Forelimb muscle (tissue), 1 donor: Measurements from ENCODE around the gene METAP2. TPM values are rescaled to one million over a fixed set of nuclear protein-coding genes. Genes with fewer than 3 reads are reported as not detected.
"Not testable (repeated sequence)": the region's sequence is repeated elsewhere in the genome, so short reads cannot be mapped to it uniquely, and the experiment has no call there.

Experiments
- DNase-seq: peaks from one replicate; pipeline ENCODE4 v3.0.0-alpha.2; 2013; ENCODE audit warnings: low read depth
- polyA plus RNA-seq: library from polyadenylated mRNA; unstranded; fragments of 120-200 nt; gene quantifications from one replicate; pipeline ENCODE4 v1.2.1, GENCODE V29; 2013; ENCODE audit not compliant: insufficient read length

Gene METAP2
- polyA plus RNA-seq, 1 donor: 123 TPM

DNA sequence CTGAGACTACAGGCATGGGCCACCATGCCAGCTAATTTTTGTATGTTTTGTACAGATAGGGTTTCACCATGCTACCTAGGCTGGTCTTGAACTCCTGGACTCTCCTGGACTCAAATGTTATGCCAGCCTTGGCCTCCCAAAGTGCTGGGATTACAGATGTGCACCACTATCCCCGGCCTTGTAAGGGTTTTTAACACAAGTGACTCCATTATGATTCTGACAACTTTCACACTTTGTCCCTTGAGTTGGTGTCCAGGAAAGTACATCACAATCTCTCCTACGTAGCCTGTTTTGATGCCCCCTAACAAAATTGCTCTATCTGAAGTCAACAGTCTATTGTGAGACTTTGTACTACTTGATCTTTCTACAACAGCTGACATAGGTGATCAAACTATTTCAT is 11.4 kb upstream of the METAP2 start:
- no peak for DNase-seq

DNA sequence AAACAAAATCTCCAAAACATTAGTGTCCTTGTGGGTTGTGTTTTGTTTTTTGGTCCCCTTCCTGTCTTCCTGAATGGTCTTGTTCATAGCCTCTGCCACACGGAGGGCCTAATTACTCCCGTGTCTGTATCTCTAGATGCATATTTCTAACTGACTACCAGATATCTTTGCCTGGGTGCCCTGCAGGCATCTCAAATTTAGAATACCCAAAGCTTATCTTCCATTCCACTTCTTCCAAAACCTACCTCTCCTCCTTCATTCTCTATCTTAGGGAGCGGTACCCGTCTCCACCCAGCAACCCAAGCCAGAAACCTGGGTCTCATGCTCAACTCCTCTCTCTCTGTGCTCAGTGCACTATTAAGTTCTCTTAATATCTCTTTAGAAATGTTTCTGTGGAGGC is 10.9 kb upstream of the METAP2 start:
- DNase-seq: no peak

DNA sequence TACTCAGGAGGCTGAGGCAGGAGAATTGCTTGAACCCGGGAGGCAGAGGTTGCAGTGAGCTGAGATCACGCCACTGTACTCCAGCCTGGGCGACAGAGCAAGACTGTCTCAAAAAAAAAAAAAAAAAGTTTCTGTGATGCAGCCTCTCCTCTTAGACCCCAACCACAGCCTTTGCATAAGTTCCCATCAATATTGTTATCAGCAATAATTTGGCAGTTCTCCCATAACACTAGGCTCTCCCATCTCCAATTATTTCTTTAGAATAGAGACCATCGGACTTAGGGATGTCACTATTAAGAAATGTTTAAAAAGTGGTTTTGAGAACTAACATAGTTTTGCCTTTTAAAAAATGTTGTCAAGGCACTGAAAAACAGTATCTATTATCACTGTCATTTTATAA is 10.2 kb upstream of the METAP2 start:
- not testable (repeated sequence) for DNase-seq

DNA sequence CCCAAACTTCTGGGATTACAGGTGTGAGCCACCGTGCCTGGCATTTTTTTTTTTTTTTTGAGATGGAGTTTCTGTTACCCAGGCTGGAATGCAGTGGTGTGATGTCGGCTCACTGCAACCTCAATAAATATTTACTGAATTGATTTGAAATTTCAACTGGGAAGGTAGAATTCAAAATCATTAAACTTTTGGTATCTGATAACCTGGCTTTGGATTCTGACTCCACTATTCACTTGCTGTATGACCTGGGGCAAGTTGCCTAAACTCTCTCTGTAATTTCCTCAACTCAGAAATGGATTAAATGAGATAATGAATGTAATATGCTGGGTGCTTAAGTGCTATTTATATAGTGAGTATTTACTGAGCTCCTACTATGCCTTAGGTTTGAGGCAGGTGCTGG is 8.7 kb upstream of the METAP2 start:
- DNase-seq: no peak

DNA sequence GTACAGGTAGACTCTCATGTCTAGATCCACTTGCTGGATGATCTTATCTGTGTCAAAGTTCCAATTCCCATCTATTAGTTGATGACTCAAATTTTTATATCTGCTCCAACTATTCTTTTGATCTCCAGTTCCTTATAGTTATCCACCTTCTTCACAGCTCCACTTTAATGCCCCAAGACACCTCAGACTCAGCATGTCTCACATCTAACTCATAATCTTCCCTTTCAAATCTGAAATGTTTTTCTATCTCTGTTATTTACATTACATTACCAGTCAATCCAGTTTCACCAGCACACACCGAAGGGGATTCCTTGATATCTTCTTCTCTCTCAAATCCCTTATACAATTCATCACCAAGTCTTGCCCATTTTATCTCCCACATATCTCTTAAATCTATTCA is 3.7 kb upstream of the METAP2 start:
- no peak for DNase-seq

DNA sequence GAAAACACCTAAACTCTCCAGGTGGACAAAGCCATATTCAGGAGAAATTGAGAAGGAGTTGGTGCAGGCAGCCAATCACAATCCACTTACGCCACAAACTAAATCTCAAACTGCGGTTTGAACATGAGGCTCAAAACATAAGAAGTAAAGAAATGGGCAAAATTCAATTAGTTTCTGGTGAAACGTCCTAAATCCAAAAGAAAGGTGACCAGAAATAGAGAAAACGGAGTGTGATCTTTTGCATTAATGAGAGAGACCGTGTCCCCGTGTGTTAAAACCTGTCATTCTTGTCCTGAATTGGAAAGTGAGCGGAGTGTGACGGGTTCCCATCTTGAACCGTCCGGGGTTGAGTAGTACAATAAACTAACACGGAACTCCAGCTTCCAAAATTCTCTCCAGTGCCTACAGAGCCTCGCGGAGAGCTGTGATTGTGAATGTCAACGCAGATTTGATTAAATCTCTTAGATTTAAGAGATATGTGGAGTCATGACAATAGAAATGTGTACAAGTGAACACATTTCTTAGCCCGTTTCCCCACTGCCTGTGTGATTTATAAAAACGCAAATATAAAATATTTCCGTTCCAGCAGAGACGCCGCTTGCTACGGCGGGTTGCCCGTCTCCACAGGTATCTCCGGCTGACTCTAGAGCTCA is 595 bp upstream of the METAP2 start:
- DNase-seq: peak; percentile 35

DNA sequence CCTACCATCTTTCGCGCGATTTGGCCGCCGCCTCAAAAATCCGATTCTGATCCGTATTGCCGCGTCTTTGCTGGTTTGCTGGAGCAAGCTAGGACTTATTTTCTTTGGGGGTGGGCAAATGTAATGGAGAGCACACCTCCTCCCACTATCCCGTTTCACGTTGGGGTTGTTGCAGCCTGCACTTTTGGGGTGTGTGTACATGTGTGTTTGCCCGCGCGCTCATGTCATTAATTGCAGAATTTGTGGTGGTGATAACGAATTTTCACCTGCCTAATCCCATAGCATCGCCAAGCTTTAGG is 657 bp downstream of the METAP2 start:
- DNase-seq: no peak

DNA sequence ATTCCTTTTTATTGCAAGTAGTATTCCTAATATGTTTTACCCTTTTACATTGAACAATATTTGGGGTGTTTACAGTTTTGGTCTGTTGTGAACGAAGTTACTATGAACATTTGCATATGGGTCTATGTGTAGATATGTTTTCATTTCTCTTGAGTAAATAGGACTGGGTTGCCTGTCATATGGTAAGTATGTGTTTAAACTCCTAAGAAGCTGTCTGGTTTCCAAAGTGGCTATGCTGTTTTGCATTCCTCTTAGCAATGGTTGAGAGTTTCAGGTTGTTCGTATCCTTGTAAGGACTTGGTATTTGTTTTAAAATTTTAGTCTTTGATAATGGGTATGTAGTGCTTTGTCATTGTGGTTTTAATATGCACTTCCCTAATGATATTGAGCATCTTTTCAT is 6.3 kb downstream of the METAP2 start:
- DNase-seq: no peak

DNA sequence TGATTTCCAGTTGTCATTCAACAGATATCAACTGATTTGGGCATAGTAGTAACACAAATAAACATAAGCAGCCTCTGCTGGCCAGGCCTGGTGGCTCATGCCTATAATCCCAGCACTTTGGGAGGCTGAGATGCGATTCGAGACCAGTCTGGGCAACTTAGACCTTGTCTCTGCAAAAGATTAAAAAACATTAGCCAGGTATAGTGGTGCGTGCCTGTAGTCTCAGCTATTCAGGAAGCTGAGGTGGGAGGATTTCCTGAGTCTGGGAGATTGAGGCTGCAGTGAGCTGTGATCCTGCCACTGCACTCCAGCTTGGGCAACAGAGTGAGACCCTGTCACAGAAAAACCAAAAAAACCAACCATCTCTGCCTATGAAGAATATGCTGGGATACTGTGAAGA is 7.1 kb downstream of the METAP2 start:
- no peak for DNase-seq

DNA sequence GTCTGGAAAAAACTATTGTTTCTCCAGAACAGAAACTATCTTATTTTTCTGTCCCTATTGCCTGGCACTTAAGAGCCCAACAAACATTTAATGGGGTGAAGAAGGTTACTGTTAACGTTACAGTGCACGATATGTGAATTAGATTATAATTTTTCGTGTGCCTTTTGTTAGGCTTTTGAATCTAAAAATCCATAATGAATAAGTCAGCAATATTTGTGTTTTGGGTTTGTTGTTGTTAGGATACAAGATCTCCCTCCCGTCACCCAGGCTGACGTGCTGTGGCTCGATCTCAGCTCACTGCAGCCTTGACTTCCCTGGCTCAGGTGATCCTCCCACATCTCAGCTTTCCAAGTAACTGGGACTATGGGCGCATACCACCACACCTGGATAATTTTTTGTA is 7.9 kb downstream of the METAP2 start:
- DNase-seq: no peak

DNA sequence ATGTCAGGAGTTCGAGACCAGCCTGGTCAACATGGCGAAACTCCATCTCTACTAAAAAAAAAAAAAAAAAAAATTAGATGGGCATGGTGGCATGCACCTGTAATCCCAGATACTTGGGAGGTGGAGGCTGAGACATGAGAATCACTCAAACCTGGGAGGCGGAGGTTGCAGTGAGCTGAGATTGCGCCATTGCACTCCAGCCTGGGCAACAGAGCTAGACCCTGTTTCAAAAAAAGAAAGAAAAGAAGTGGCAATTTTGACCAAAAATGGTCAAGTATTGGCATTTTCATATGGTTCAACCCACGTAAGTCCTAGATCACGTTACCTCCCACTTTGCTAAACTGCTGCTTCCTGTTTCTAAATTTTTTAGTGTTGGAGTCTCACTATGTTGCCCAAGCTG is 8.6 kb downstream of the METAP2 start:
- DNase-seq: not testable (repeated sequence)

DNA sequence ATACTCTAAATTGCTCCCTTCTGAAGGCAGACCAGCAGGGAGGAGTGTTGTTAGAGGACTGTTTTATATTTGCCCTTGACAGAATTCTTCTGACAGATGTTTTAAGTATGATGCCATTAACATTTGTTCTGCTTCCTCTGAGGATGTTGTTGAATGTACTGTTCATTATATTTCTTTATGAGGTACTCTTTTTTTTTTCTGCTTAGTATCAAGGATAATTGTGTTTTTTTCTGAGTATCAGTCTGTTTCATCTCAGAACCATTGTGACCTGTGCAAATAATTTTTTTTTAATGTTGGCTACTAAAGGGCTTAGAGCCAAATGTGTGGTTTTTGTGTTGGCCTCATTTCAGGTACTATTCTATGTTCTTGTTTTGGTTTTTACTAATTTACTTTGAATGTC is 10.6 kb downstream of the METAP2 start:
- DNase-seq: no peak

DNA sequence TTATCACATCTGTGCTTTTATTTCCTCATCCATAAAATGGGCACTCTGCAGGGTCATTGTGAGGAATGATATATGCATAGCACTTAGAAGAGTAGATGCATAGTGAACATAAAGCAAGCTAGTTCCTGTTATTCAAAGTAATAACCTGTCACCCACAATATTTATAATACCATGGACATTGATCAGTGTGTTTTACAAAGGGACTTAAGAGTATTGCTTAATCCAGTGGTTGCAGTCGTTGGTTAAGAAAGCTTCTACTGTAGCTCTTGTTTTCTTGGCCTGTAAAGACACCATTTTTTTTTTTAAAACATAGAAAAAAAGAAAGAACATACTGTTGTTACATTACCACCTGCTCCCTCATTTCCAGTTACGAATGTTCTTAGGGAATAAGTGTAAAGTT is 13.1 kb downstream of the METAP2 start:
- DNase-seq: no peak

DNA sequence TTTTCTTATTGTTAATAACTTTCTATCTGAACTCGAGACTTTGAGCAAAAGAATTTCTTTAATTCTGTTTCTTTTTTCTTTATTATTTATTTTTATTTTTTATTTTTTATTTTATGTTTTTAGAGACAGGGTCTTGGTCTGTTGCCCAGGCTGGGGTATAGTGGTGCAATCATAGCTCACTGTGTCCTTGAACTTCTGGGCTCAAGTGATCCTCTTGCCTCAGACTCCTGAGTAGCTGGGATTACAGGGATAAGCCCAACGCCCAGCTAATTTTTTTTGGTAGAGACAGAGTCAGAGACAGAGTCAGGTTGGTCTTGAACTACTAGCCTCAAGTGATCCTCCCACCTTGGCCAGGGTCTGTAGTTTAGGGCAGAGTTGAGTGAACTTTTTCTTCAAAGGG is 18.5 kb downstream of the METAP2 start:
- no peak for DNase-seq

DNA sequence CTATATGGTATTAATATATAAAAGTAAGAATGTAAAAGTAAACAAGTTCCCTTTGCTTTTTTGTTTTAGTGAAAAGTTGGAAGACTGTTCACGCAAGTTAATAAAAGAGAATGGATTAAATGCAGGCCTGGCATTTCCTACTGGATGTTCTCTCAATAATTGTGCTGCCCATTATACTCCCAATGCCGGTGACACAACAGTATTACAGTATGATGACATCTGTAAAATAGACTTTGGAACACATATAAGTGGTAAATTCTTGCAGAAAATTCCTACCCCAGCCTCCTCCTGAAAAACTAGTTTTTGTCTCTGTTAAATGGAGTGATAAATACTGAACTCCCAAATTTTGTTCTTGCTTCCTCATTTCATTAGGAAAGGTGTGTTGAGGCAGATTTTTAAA is 20.9 kb downstream of the METAP2 start:
- no peak for DNase-seq

DNA sequence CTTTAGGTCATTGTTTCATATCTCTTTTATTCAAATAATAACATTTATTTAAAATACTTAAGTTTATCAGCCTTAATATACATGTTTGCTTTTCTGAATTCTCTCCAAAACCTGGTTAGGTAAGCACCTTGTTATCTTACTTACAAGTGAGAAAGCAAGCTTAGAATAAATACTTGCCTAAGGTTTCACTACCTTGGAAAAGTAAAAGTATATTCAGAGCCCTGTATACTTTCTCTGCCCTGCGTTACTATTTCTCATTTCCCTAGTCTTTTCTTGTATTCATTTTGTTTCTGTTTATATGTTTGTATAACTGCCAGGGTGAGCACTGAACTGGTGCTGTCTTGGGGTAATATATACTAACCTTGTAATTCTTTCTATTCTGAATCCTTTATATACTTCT is 21.5 kb downstream of the METAP2 start:
- DNase-seq: no peak

DNA sequence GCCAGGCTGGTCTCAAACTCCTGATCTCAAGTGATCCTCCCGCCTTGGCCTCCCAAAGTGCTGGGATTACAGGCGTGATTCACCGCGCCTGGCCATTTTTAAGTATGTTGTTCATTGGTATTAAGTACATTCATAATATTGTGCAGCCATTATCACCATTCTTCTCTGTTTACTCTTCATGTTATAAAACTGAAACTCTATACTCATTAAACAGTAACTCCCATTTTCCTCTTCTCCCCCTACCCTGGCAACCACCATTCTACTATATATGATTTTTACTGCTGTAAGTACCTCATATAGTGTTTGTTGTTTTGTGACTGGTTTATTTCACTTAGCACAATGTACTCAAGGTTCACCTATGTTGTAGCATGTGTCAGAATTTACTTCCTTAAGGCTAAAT is 23.1 kb downstream of the METAP2 start:
- DNase-seq: no peak

DNA sequence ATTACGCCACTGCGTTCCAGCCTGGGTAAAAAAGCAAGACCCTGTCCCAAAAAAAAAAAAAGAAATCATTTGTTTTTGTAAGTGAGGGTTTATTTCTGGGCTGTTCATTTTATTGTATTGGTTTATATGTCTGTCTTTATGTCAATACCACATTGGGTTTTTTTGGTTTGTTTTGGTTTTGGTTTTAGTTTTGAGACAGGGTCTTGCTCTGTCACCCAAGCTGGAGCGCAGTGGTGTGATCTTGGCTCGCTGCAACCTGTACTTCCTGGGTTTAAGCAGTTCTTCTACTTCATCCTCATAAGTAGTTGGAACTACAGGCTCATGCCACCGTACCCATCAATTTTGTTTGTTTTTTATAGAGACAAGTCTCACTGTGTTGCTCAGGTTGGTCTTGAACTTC is 25.0 kb downstream of the METAP2 start:
- DNase-seq: no peak

DNA sequence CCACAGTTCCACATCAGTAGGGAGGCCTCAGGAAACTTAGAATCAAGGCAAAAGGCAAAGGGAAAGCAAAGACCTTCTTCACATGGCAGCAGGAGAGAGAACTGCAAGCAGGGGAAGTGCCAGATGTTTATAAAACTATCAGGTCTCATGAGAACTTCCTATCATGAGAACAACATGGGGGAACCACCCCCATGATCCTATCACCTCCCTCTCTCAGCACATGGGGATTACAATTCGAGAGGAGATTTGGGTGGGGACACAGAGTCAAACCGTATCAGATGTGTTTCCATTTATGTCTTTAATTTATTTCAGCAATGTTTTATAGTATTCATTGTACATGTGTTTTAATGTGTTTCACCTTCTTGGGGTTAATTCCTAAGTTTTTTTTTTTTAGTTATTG is 25.8 kb downstream of the METAP2 start:
- DNase-seq: no peak

DNA sequence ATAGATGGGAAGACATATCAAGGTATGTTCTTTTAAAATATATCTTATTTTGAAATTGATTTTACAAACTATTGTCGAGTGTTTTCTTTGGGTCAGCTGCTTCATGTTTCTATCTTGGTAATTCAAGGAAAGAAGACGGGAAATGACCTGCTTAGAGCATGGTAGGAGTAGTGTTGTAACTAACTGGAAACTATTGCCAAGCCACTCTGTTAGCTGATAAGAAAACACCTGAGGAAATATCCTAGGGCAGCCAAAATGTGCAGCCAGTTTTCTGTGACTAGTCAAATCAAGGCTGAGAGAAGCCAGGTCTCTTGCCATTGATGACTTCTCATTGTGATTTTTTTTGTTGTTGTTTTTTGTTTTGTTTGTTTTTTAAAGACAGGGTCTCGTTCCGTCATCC is 30.2 kb downstream of the METAP2 start:
- DNase-seq: no peak

DNA sequence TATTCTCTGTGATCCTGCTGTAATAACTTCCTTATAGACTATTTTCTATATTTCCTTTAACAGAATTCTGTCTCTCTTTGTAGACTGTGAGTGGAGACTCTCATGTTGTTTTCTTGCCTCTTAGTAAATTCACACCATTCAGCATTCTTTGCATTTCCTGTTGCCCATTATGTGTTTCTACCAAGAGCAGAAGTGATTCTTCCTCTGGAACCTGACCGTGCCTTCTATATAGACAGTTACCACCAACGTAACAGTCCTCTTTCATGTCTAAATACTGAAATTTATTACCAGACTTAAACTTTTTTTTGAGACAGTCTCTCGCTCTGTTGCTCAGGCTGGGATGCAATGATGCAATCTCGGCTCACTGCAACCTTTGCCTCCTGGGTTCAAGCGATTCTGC is 31.1 kb downstream of the METAP2 start:
- no peak for DNase-seq

DNA sequence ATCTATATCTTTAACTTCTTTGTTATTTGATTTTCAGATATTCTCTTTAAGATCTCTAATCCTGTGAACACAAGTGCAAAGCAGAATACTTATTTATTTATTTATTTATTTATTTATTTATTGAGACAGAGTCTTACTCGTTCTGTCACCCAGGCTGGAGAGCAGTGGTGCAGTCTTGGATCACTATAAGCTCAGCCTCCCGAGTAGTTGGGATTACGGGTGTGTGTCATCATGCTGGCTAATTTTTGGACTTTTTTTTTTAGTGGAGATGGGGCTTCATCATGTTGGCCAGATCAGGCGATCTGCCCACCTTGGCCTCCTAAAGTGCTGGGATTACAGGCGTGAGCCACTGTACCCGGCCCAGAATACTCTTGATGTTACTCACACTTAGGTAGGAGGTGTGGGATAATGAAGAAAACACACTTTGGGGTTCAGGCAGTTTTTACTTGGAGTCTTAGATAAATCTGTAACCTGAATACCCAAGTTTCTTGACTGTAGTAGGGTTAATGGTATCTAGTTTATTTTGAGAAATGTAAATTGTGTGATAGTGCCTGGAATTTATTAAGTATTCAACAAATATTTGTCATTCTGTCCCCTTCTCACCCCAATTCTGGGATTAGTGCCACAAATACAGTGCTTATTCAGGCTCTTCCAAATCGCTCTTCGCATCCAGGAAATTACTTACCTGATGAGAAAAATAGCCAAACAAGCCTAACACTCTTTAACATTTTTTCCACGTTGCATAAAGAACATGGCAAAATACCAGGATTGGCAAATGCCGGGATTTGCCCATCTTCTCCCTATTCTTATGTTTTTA is 33.0 kb downstream of the METAP2 start:
- no peak for DNase-seq

DNA sequence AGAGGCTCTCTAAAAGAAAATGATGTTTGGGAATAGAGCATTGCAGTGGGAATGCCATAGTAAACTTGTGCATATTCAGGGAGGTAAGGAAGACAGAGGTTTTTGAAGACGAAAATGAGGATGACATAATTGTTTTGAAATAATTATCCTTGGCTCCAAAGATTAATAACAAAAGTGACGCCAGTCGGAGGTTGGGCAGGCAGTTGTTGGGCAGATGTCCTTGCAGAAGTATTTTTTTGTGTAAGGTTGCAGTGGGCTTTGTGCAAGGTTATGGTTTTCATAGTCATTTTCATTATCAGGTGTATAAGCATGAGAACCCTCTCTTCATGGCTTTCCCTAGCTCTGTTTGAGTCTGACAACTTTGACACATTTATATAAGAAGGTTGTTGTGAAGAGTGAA is 35.3 kb downstream of the METAP2 start:
- DNase-seq: no peak

DNA sequence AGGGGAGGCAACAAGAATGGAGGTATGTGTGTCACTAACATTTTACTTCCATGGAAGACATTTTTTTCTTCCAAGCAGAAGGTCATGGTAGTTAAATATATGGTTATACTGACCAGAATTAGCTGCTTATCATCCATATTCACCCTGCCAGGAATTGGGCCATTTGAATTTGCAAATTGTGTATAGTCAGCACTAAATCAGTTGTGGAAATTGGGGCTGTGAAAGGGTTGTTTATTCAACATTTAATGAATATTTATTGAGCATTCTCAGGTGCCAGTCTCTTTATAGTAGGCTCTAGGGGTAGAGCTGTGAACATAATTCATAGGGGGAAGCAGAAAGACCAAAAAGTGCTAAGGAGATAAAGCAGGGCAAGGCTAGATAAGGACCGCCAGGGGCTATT is 38.0 kb downstream of the METAP2 start:
- DNase-seq: no peak
